HG03521 (cell line): ENCODE results near the gene SLC2A4.

Source experiments
- ATAC-seq: cut with Tn5 transposase; IDR thresholded peaks from one replicate; pipeline ENCODE4 v1.9.1; 2021; ENCODE audit warnings: mild to moderate bottlenecking, moderate library complexity; ENCODE audit not compliant: unreplicated experiment

SLC2A4 gene

DNA sequence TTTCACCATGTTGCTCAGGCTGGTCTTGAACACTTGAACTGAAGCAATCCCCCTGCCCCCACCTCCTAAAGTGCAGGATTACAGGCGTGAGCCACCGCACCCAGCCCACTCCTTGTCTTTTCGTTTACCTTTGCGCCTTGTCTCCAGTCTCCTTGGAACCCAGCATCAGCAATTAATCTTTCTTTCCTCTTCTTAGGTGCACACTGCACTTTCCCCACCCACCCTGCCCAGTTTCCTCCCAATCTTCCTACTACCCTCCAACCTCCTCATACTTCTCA is 17.8 kb upstream of the SLC2A4 start:
- no peak for ATAC-seq

DNA sequence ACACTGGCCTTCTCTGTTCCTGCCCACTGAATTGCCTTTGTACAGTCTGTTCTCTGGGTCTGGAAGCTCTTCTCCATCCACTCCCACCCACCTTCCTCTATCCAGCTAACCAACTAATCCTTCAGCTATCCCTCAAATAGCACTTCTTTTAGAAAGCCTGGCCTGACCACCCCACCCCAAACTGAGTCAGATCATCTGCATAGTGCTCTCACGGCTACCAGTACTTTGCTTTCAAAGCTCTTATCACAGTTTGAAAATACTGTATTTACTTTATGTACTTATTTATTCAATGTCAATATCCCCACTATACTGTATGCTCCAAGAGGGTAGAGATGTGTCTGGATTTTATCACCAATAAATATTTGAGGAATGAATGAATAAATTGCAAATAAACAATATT is 14.7 kb upstream of the SLC2A4 start:
- ATAC-seq: no peak

DNA sequence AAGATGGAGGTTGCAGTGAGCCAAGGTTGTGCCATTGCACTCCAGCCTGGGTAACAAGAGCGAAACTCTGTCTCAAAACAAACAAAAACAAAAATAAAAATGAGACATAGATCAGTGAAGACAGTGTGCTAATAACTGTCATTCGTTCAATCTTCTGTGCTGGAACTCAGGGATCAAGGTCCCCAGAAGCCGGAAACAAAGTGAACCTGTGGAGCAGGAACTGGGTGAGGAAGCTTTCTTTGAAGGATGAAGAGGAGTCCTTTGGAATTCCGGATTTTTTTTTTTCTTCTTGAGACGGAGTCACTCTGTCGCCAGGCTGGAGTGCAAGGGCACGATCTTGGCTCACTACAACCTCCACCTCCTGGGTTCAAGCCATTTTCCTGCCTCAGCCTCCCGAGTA is 2.1 kb upstream of the SLC2A4 start:
- ATAC-seq: no peak

DNA sequence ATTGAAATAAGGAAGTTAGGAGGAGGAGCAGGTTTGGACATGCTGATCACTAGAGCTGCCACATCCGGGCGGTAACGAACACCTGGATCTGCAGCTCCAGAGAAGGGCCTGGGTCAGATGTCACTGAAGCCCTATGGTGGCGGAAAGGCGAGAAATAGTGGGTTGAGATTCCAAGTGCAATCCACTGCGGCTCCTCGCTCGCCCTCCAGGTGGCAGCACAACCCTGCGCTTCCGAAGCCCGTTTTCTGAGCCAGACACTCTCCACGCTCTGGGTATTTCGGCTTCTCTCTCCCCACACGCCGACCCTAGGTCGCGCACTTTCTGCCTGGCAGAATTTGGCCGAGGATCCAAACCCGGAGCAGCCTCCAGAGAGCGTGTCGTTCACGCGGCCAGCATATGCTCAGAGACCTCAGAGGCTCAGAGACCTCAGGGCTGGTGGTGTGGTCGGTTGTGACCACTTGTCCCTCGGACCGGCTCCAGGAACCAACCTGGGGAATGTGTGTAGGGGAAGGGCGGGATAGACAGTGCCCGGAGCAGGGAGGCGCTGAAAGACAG is 922 bp upstream of the SLC2A4 start:
- ATAC-seq: peak; percentile 50

DNA sequence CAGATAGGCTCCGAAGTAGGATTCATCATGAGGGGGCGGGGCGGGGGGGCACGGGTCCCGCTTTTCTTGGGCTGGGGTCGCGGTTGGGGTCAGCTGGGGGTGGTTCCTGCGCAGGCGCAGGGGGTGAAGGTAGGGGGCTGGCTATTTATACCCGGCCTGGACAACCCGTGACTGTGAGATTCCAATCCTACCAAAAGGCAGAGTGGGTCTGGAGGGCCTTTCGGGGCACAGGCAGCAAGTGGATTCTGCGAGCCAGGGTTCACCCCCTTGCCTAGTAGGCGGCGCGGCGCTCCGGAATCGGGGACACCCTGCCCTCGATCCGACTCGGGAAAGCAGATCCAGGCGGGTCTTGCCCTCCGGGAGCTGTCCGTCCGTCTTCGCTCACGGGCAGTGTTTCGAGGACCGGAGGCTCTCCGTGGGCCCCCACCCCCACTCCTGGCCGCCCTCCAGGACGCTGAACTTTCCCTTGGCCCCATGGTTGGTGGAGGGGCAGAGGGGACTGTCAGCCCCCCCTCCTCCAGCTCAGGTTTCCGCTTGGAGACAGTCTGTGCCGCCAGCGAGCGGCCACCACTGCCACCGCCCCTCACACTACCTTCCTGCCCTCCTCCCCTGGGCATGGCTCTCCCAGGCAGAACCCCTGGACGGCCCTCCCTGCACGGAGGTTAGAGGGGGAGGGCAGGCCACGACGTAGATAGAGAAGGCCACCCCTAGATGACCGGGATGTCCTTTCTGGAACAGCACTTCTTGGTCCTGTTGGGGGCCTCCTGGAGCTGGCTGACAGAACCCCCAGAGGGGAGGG is 634 bp downstream of the SLC2A4 start:
- ATAC-seq: no peak

GRCh38 chr17:7282752-7283321 is 1.3 kb downstream of the SLC2A4 start:
- ATAC-seq: no peak

DNA sequence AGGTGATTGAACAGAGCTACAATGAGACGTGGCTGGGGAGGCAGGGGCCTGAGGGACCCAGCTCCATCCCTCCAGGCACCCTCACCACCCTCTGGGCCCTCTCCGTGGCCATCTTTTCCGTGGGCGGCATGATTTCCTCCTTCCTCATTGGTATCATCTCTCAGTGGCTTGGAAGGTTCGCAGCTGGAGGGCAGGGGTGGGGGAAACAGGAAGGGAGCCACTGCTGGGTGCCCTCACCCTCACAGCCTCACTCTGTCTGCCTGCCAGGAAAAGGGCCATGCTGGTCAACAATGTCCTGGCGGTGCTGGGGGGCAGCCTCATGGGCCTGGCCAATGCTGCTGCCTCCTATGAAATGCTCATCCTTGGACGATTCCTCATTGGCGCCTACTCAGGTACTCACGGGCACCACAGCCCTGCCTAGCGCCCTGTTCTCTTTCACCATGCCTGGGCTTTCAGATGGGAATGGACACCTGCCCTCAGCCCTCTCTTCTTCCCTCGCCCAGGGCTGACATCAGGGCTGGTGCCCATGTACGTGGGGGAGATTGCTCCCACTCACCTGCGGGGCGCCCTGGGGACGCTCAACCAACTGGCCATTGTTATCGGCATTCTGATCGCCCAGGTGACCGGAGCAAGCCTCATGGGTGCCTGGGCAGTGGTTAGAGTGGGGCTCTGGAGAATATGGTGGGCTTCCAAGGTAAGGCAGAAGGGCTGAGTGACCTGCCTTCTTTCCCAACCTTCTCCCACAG is 2.1 kb downstream of the SLC2A4 start:
- ATAC-seq: no peak

DNA sequence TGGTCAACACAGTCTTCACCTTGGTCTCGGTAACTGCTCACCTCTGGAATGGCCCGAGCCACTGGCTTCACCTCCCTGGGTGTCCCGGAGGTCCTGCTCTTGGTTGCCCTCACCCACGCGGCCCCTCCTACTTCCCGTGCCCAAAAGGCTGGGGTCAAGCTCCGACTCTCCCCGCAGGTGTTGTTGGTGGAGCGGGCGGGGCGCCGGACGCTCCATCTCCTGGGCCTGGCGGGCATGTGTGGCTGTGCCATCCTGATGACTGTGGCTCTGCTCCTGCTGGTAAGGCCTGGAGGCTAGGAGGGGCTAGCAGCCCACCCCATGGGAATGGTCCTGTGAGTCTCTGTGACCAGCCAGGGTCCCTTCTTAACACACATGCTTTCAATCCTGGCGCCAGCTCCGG is 3.4 kb downstream of the SLC2A4 start:
- no peak for ATAC-seq

- no peak for ATAC-seq
These were observed 4.2 kb downstream of the SLC2A4 start for GRCh38 chr17:7285679-7286078.

- no peak for ATAC-seq
These were observed 7.9 kb downstream of the SLC2A4 start for GRCh38 chr17:7289256-7290032.

- no peak for ATAC-seq
These were observed 8.6 kb downstream of the SLC2A4 start for GRCh38 chr17:7290166-7290565.

- ATAC-seq: no peak
These were observed 9.2 kb downstream of the SLC2A4 start for GRCh38 chr17:7290685-7291084.

DNA sequence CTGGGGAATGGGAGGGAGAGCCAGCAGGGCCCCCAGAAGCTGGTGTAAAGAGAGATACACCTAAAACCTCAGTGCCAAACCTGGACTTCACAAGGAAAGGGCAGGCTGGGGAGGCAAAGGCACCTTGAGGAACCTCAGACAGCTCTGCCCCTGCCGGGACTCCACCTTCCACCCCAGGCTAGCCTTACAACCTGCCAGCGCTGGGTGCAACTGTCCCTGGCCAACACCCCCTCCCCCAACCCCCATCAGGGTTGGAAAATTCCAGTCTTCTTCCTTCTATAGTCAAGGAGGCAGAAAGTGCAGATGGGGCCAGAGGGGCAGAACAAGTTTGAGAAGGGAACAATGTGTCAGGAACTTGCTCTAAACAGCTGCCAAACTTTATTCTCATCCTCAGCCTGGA is 10.7 kb downstream of the SLC2A4 start:
- ATAC-seq: no peak

GRCh38 chr17:7292729-7293128 is 11.2 kb downstream of the SLC2A4 start:
- no peak for ATAC-seq

- ATAC-seq: no peak
These were observed 11.6 kb downstream of the SLC2A4 start for GRCh38 chr17:7293159-7293558.

- no peak for ATAC-seq
These were observed 12.5 kb downstream of the SLC2A4 start for GRCh38 chr17:7293816-7294613.

- ATAC-seq: peak; percentile 54
These were observed 13.2 kb downstream of the SLC2A4 start, which contains the start of gene YBX2 for GRCh38 chr17:7294614-7295153. TSS of gene YBX2 (minus strand) at chr17:7294639. CDS start at chr17:7294500, 139 bp downstream.

DNA sequence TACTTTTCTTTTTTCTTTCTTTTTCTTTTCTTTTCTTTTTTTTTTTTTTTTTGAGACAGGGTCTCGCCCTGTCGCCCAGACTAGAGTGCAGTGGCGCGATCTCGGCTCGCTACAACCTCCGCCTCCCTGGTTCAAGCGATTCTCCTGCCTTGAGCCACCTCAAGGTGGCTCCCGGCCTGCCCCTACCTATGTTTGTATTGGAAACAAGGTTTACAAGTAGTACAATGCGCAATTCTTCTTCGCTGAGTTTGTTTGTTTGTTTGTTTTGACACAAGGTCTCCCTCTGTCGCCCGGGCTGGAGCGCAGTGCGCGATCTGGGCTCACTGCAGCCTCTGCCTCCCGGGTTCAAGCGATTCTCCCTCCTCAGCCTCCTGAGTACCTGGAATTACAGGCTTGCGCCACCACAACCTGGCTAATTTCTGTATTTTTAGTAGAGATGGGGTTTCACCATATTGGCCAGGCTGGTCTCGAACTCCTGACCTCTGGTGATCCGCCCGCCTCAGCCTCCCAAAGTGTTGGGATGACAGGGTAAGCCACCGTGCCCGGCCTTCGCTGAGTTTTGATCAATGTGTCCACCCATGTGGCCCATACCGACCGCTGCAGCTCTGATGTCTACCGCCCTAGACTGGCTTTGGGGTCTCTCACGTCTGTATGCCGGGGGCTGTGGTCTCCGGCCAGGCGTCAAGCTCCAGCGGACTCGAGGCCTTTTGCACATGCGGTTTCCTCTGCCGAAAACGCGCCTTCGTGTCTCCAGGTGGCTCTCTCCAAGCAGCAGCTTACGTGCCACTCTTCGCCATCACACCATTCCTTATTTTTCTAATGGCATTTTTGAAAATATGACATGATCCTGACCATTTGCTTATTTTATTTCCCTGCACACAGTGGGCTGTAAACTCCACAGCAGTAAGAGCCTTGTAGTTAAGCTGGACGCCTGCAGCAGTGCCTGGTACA is 14.0 kb downstream of the SLC2A4 start:
- no peak for ATAC-seq
